B cell (primary cell): ENCODE data around the gene EVI2B. TPM values are rescaled to one million over a fixed set of nuclear protein-coding genes. Genes with fewer than 3 reads are reported as not detected.
"Not testable (repeated sequence)": the region's sequence is repeated elsewhere in the genome, so short reads cannot be mapped to it uniquely, and the experiment has no call there.

Experiments
- ATAC-seq: fragments of 200-7000 bp; cut with Tn5 transposase; one replicate; pipeline ENCODE4 v1.10.0; 2021; ENCODE audit warnings: low read depth, mild to moderate bottlenecking, moderate number of reproducible peaks, moderate library complexity
- CTCF ChIA-PET: fragments of 350-600 bp; sonication (Branson Sonifier 250); formaldehyde crosslinking; loops from one replicate; lab custom pipeline; 2021; ENCODE audit warnings: antibody characterized with exemption, inconsistent platforms; lab: Charles Lee
- POLR2A ChIA-PET: fragments of 350-600 bp; sonication (Branson Sonifier 250); formaldehyde crosslinking; loops from one replicate; lab custom pipeline; 2021; ENCODE audit warnings: antibody characterized with exemption; lab: Charles Lee
- DNase-seq: peaks from one replicate; pipeline ENCODE4 v3.0.0; 2013
- H2AFZ ChIP-seq: 2 replicates; pipeline ENCODE4 v1.6.1; 2012; ENCODE audit warnings: mild to moderate bottlenecking, low read depth, low read length; ENCODE audit not compliant: insufficient read depth, poor library complexity, severe bottlenecking
- H3K27ac ChIP-seq, 2 donors: 1 replicate in 1 of 2; 2 replicates in 1 of 2; pipeline ENCODE4 v1.5.1; 2012 to 2013; ENCODE audit warnings: low read length in 2 of 2, mild to moderate bottlenecking in 2 of 2, moderate library complexity in 1 of 2
- H3K27me3 ChIP-seq, 4 experiments: fragments of 200-600 bp in 1 of 4; sonication (generic) in 1 of 4; replicated peaks in 1 of 4; 1 replicate in 2 of 4; 2 replicates in 2 of 4; pipeline versions ENCODE4 v1.6.1 to v1.7.0; 2013 to 2016; ENCODE audit warnings: low read length in 3 of 4, mild to moderate bottlenecking in 2 of 4, mixed read lengths in 1 of 4, moderate library complexity in 1 of 4; ENCODE audit not compliant: insufficient read depth in 4 of 4, control insufficient read depth in 3 of 4; ENCODE audit errors: control extremely low read depth in 1 of 4
- H3K36me3 ChIP-seq, 2 experiments: replicated peaks in 1 of 2; 1 replicate in 1 of 2; 2 replicates in 1 of 2; pipeline versions ENCODE4 v1.6.1 to v1.7.1; 2013; ENCODE audit warnings: low read length in 1 of 2; ENCODE audit not compliant: insufficient read depth in 2 of 2, control insufficient read depth in 1 of 2; ENCODE audit errors: control extremely low read depth in 1 of 2, extremely low read depth in 1 of 2
- H3K4me1 ChIP-seq, 2 donors: fragments of 200-600 bp in 1 of 2; sonication (generic) in 1 of 2; 1 replicate in 1 of 2; 2 replicates in 1 of 2; pipeline versions ENCODE4 v1.5.1 to v1.6.1; 2013 to 2017; ENCODE audit warnings: low read length in 2 of 2; ENCODE audit not compliant: control insufficient read depth in 2 of 2, insufficient read depth in 2 of 2
- H3K4me2 ChIP-seq: replicated peaks from 2 replicates; pipeline ENCODE3; 2012; ENCODE audit warnings: mild to moderate bottlenecking, low read depth, low read length; ENCODE audit not compliant: poor library complexity, severe bottlenecking
- H3K4me3 ChIP-seq, 5 experiments: fragments of 200-600 bp in 1 of 5; sonication (generic) in 1 of 5; 1 replicate in 3 of 5; 2 replicates in 2 of 5; pipeline versions ENCODE4 v1.5.1 to v1.7.0; 2011 to 2016; ENCODE audit warnings: low read length in 4 of 5, mild to moderate bottlenecking in 4 of 5, low read depth in 2 of 5, control low read depth in 1 of 5, moderate library complexity in 1 of 5; ENCODE audit not compliant: insufficient read depth in 1 of 5; ENCODE audit errors: control extremely low read depth in 1 of 5, extremely low read depth in 1 of 5
- H3K79me2 ChIP-seq: fragments of 200-600 bp; sonication (generic); one replicate; pipeline ENCODE4 v1.6.0; 2016; ENCODE audit warnings: low read length; ENCODE audit not compliant: control insufficient read depth, insufficient read depth
- H3K9ac ChIP-seq: fragments of 200-600 bp; sonication (generic); 2 replicates; pipeline ENCODE4 v1.6.1; 2017; ENCODE audit warnings: mild to moderate bottlenecking, low read length, moderate library complexity
- H3K9me3 ChIP-seq, 3 donors: one replicate each; pipeline versions ENCODE4 v1.6.1 to v1.7.1; 2013; ENCODE audit warnings: low read length in 2 of 3; ENCODE audit not compliant: control insufficient read depth in 2 of 3, insufficient read depth in 1 of 3; ENCODE audit errors: control extremely low read depth in 1 of 3
- H4K20me1 ChIP-seq: 2 replicates; pipeline ENCODE4 v1.6.0; 2012; ENCODE audit warnings: mild to moderate bottlenecking, low read length; ENCODE audit not compliant: insufficient read depth, control insufficient read depth, poor library complexity, severe bottlenecking
- H3K27ac Mint-ChIP-seq: one replicate; pipeline ENCODE4 v1.8.0; 2021; ENCODE audit warnings: mixed read lengths
- H3K27me3 Mint-ChIP-seq: one replicate; pipeline ENCODE4 v1.8.0; 2021; ENCODE audit warnings: mixed read lengths
- H3K4me1 Mint-ChIP-seq: one replicate; pipeline ENCODE4 v1.8.0; 2021; ENCODE audit warnings: mixed read lengths
- H3K4me3 Mint-ChIP-seq: one replicate; pipeline ENCODE4 v1.8.0; 2021; ENCODE audit warnings: mixed read lengths
- H3K9me3 Mint-ChIP-seq: one replicate; pipeline ENCODE4 v1.8.0; 2022; ENCODE audit warnings: mixed read lengths; ENCODE audit not compliant: insufficient read depth
- EZH2 ChIP-seq: IDR thresholded peaks from 2 replicates; pipeline ENCODE4 v1.6.1; 2012; ENCODE audit warnings: borderline replicate concordance, low read depth, mild to moderate bottlenecking, moderate library complexity, low read length; ENCODE audit not compliant: insufficient read depth, poor library complexity, severe bottlenecking
- WGBS: methylation state at CpG from one replicate; pipeline ENCODE4 v1.1.5; 2013; ENCODE audit warnings: missing lambda C conversion rate; ENCODE audit not compliant: insufficient coverage; 5-methylcytosine and 5-hydroxymethylcytosine counted together
- intact Hi-C: fragments of 100-400 bp; cut with micrococcal nuclease; formaldehyde crosslinking; loops from one replicate; pipeline ENCODE4 v1.10.0; 2022
- polyA plus RNA-seq: library from polyadenylated mRNA; depleted of rRNA; stranded (reverse); fragments of >200 nt; gene quantifications from 2 replicates; pipeline ENCODE4 v1.2.3, GENCODE V29; 2012
- total RNA-seq, 2 donors: library from RNA; stranded (reverse); fragments of 120-200 nt in 1 of 2; gene quantifications; 1 replicate in 1 of 2; 2 replicates in 1 of 2; pipeline versions ENCODE4 v1.2.3 to v1.2.4, GENCODE V29; 2013 to 2022
- TF ChIP-seq, protein P1 (sequence below): fragments of 200-600 bp; IDR thresholded peaks from one replicate; pipeline ENCODE4 v1.8.0; 2022; ENCODE audit warnings: antibody characterized with exemption, mild to moderate bottlenecking

Gene EVI2B
- total and polyA plus RNA-seq, 2 donors (not counting 1 experiment from before 2014, with no cell fraction given): 132 to 135 TPM

DNA sequence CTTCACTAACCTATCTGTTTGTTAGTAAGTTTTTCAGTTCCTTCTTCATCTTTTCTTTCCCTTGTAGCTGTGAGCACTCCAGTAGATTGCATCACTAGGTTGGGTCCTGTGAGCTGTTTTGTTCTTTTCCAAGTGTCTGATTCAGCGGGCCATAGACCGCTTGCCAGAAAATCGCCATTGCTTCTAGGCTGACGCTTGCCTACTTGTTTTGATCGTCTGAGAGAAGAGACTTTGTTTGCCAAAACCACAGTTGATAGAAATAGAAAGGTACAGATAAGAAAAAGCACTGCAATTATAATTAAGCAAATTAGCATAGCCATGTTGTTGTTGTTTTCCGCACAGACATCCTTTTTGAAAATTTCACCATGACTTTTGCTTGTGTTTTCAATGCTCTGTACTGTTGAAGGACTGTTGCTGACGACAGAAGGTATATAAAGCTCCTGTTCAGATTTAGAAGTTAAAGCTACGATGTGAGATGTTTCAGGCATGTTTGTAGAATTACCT lies 4.5 kb upstream of the EVI2B start:
- peak overlapping the region; percentile 96 for H3K27ac Mint-ChIP-seq
- DNase-seq (peak; percentile 66), ATAC-seq (peak; percentile 31)
- Histone ChIP-seq H3K27ac (peak overlapping the region; percentile 74 to 91), H3K9ac (peak overlapping the region; percentile 76), H3K4me2 (peak overlapping the region; percentile 79), H3K9me3 (no peaks in the 10 kb centered on the region), H2AFZ (peak overlapping the region; percentile 50), H4K20me1 (no peaks in the 10 kb centered on the region), H3K36me3 (peaks cover 0 to 5% of the 10 kb centered on the region in 2 experiments), H3K4me1 (peaks cover 35 to 55% of the 10 kb centered on the region in 2 donors), H3K27me3 (no peaks in the 10 kb centered on the region), H3K79me2 (peaks cover 78% of the 10 kb centered on the region), H3K4me3 (peak overlapping the region; percentile 46 to 98 (median 69))
- ChIA-PET POLR2A (interaction anchor here (0.9 to 2.1 kb wide), 2 partner anchors 11 to 37 kb away, joined by 3 to 8 read pairs; no protein-coding TSS in a partner anchor), CTCF (interaction anchor here (1.1 to 2.2 kb wide), 3 partner anchors 91 to 176 kb away, joined by 4 to 5 read pairs (median 5); no protein-coding TSS in a partner anchor)
- H3K4me1 Mint-ChIP-seq: peaks cover 54% of the 10 kb centered on the region
- WGBS: 0% methylated on average over 5 of the region's 8 CpGs
- intact Hi-C loops: loop anchor here (1.0 to 10.0 kb wide), 3 partner anchors 9 to 566 kb away; partner anchors contain the start of gene NF1
- H3K9me3 Mint-ChIP-seq: no peaks in the 10 kb centered on the region
- no peaks in the 10 kb centered on the region for H3K27me3 Mint-ChIP-seq
- TF ChIP-seq, protein P1, sequence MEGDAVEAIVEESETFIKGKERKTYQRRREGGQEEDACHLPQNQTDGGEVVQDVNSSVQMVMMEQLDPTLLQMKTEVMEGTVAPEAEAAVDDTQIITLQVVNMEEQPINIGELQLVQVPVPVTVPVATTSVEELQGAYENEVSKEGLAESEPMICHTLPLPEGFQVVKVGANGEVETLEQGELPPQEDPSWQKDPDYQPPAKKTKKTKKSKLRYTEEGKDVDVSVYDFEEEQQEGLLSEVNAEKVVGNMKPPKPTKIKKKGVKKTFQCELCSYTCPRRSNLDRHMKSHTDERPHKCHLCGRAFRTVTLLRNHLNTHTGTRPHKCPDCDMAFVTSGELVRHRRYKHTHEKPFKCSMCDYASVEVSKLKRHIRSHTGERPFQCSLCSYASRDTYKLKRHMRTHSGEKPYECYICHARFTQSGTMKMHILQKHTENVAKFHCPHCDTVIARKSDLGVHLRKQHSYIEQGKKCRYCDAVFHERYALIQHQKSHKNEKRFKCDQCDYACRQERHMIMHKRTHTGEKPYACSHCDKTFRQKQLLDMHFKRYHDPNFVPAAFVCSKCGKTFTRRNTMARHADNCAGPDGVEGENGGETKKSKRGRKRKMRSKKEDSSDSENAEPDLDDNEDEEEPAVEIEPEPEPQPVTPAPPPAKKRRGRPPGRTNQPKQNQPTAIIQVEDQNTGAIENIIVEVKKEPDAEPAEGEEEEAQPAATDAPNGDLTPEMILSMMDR: no peak
- no peak for TF ChIP-seq EZH2
- H3K4me3 Mint-ChIP-seq: peak overlapping the region; percentile 89

- no CpG with 5 or more reads among the region's 3 CpGs for WGBS
- peaks cover 0 to 5% of the 10 kb centered on the region in 2 experiments for H3K36me3 ChIP-seq
- Mint-ChIP-seq H3K27ac (peak overlapping the region; percentile 77), H3K9me3 (no peaks in the 10 kb centered on the region), H3K4me3 (peak overlapping the region; percentile 86), H3K4me1 (peaks cover 58% of the 10 kb centered on the region), H3K27me3 (no peaks in the 10 kb centered on the region)
- peak overlapping the region; percentile 54 to 62 for H3K27ac ChIP-seq
- H3K79me2 ChIP-seq: peaks cover 88% of the 10 kb centered on the region
- H3K27me3 ChIP-seq: no peaks in the 10 kb centered on the region
- H3K4me2 ChIP-seq: peak overlapping the region; percentile 79
- TF ChIP-seq, protein P1: no peak
- TF ChIP-seq EZH2: no peak
- no peak overlapping the region for H2AFZ ChIP-seq
- H3K9me3 ChIP-seq: no peaks in the 10 kb centered on the region
- H3K4me1 ChIP-seq: peaks cover 27 to 44% of the 10 kb centered on the region in 2 donors
- peak overlapping the region in 2 of 5 experiments; percentile 80 to 92 for H3K4me3 ChIP-seq
- peak overlapping the region; percentile 79 for H3K9ac ChIP-seq
- H4K20me1 ChIP-seq: no peaks in the 10 kb centered on the region
- no peak for ATAC-seq
- DNase-seq: no peak
- ChIA-PET CTCF (no interaction called here), POLR2A (interaction anchor here (1.2 kb wide), 1 partner anchor 180 kb away, joined by 5 read pairs; no protein-coding TSS in a partner anchor)
- intact Hi-C loops: loop anchor here (5.0 to 10.0 kb wide), 3 partner anchors 220 to 570 kb away; partner anchors contain the start of gene NF1
Observed at GRCh38 chr17:31314782-31315100, 887 bp upstream of the EVI2B start.

DNA sequence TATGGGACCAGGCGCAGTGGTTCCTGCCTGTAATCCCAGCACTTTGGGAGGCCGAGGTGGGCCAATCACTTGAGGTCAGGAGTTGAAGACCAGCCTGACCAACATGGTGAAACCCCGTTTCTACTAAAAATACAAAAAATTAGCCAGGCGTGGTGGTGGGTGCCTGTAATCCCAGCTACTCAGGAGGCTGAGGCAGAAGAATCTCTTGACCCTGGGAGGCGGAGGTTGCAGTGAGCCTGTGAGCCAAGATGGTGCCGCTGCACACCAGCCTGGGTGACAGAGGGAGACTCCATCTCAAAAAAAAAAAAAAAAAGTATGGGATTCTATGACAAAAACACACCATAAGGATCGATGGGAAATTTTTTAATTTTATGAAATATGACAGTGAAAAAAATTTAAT lies 1.6 kb downstream of the EVI2B start:
- Mint-ChIP-seq H3K4me3 (peak overlapping the region; percentile 85), H3K27ac (peak overlapping the region; percentile 93), H3K4me1 (peaks cover 69% of the 10 kb centered on the region)
- not testable (repeated sequence) for H3K36me3 ChIP-seq, ATAC-seq, DNase-seq, H3K27me3 ChIP-seq, H2AFZ ChIP-seq, H3K27me3 Mint-ChIP-seq, H3K9me3 Mint-ChIP-seq, H3K9me3 ChIP-seq, H4K20me1 ChIP-seq
- Histone ChIP-seq H3K4me2 (peak overlapping the region; percentile 79), H3K4me1 (peaks cover 41 to 54% of the 10 kb centered on the region in 2 donors), H3K9ac (peak overlapping the region; percentile 79), H3K27ac (peak overlapping the region; percentile 33 to 84), H3K79me2 (peaks cover 95% of the 10 kb centered on the region), H3K4me3 (peak overlapping the region; percentile 58 to 98 (median 80))
- WGBS: 7% methylated on average over 2 of the region's 7 CpGs
- POLR2A ChIA-PET: interaction anchor here (0.7 to 1.7 kb wide), 2 partner anchors 8 to 47 kb away, joined by 5 to 8 read pairs; no protein-coding TSS in a partner anchor
- intact Hi-C loops: loop anchor here (5.0 to 10.0 kb wide), 3 partner anchors 217 to 573 kb away; partner anchors contain the start of gene NF1
- CTCF ChIA-PET: interaction anchor here (1.4 kb wide), 1 partner anchor 61 kb away, joined by 5 read pairs; no protein-coding TSS in a partner anchor
